Measurements from ENCODE around the gene SYNE1.

- TF ChIP-seq CTCF (conservative IDR thresholded peaks at IDR 0.05): no peak
- no peak for TF ChIP-seq ZFX (IDR thresholded peaks at IDR 0.05)
These were observed 154.9 kb downstream of the SYNE1 start for GRCh38 chr6:152482289-152482688.

Data from C4-2B (cell line).